ENCODE measurements around the gene TRAPPC5. TPM values are rescaled to one million over a fixed set of nuclear protein-coding genes. Genes with fewer than 3 reads are reported as not detected.

Gene TRAPPC5
- total RNA-seq, 1 donor from 2014 or later: 110 TPM

DNA sequence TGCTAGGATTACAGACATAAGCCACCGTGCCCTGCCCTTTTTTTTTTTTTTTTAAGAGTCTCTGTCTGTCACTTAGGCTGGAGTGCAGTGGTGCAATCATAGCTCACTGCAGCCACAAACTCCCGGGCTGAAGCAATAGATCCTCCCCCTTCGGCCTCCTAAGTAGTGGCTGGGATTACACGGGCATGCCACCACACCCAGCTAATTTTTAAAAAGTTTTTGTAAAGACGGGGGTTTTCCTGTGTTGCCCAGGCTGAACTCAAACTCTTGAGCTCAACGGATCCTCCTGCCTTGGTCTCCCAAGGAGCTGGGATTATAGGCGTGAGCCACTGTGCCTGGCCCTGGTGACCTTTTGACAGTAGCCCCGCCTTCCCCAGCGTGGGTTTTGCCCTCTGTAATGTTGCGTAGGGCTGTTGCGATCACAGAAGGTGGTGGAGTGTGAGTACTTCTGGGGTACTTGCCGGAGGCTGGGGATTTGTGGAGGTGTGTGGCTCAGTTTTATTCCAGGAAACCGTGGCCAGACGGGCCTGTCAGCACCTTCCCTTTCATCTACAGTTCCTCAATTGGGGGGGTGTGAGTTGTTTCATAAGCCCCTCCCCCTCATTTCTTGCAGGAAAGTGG lies 23.4 kb upstream of the TRAPPC5 start:
- H3K27ac Mint-ChIP-seq (ENCODE audit: unreplicated experiment): no peak overlapping the region
- peaks cover 49% of the 10 kb centered on the region for H3K27me3 Mint-ChIP-seq (ENCODE audit: low read depth, unreplicated experiment)

GRCh38 chr19:7658219-7658686 lies 22.4 kb upstream of the TRAPPC5 start:
- FAIRE-seq: no peak

More for the DNA sequence above, 23.4 kb upstream of the TRAPPC5 start:
- H3K4me1 ChIP-seq (ENCODE audit: insufficient read depth, low read length): no peaks in the 10 kb centered on the region
- H3K4me3 ChIP-seq (ENCODE audit: insufficient read depth, low read depth, low read length): no peak overlapping the region
- no peak for DNase-seq (ENCODE audit: low read depth)
- no peaks in the 10 kb centered on the region for H3K9me3 Mint-ChIP-seq (ENCODE audit: unreplicated experiment)
- no peak overlapping the region for H3K4me3 Mint-ChIP-seq (ENCODE audit: unreplicated experiment)
- no peak overlapping the region for H3K4me2 ChIP-seq (ENCODE audit: low read length)
- no peaks in the 10 kb centered on the region for H3K9me3 ChIP-seq (ENCODE audit: insufficient read depth, low read depth, low read length)
- no peak for TF ChIP-seq EZH2 (IDR thresholded peaks at IDR 0.05; ENCODE audit: insufficient read depth, low read length)
- no peaks in the 10 kb centered on the region for H3K79me2 ChIP-seq (ENCODE audit: insufficient read depth, low read length)
- no peaks in the 10 kb centered on the region for H4K20me1 ChIP-seq (ENCODE audit: insufficient read depth, low read length)
- no peaks in the 10 kb centered on the region for H3K36me3 Mint-ChIP-seq (ENCODE audit: low read depth, unreplicated experiment)
- FAIRE-seq: no peak
- H3K36me3 ChIP-seq (ENCODE audit: insufficient read depth, low read length): no peaks in the 10 kb centered on the region
- H3K4me1 Mint-ChIP-seq (ENCODE audit: low read depth, unreplicated experiment): no peaks in the 10 kb centered on the region
- no peak overlapping the region for H2AFZ ChIP-seq (ENCODE audit: low read depth, low read length)
- H3K27ac ChIP-seq (ENCODE audit: low read depth, low read length): no peak overlapping the region
- peaks cover 2% of the 10 kb centered on the region for H3K27me3 ChIP-seq (ENCODE audit: insufficient read depth, low read length)
- no peak overlapping the region for H3K9ac ChIP-seq (ENCODE audit: low read length)

DNA sequence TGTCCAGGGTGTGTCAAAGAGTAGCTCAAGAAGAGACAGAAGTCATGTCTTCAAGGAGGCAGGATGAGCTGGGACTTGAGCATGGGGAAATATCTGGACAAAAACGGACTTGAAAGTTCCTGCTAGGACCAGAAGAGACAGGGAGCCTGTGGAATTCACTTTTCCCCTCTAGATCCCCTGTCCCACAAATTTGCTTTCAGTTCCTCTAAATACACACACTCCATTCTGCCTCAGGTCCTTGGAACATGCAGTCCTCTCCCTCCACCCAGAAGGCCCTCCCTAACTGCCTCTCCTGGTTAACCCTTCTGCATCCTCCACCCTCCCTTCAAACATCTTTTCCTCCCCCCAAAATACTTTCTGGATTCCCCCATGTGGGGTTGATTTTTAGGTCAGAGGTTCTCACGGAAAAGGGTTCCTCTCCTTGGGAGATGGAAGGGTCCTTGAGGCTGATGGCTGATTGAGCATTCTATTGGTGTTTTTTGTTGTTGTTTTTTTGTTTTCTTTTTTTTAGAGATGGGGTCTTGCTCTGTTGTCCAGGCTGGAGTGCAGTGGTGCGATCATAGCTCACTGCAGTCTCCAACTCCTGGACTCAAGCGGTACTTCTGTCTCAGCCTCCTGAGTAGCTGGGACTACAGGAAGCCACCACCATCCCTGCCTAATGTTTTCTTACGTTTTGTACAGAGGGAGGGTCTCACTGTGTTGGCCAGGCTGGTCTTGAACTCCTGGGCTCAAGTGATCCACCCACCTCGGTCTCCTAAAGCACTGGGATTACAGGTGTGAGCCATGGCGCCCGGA lies 18.7 kb upstream of the TRAPPC5 start:
- H3K27me3 ChIP-seq (ENCODE audit: insufficient read depth, low read length): peaks cover 2% of the 10 kb centered on the region
- Mint-ChIP-seq H3K27me3 (ENCODE audit: low read depth, unreplicated experiment) (peaks cover 42% of the 10 kb centered on the region), H3K4me1 (ENCODE audit: low read depth, unreplicated experiment) (no peaks in the 10 kb centered on the region), H3K9me3 (ENCODE audit: unreplicated experiment) (no peaks in the 10 kb centered on the region), H3K36me3 (ENCODE audit: low read depth, unreplicated experiment) (no peaks in the 10 kb centered on the region), H3K4me3 (ENCODE audit: unreplicated experiment) (no peak overlapping the region), H3K27ac (ENCODE audit: unreplicated experiment) (no peak overlapping the region)
- H3K4me3 ChIP-seq (ENCODE audit: insufficient read depth, low read depth, low read length): no peak overlapping the region
- H3K36me3 ChIP-seq (ENCODE audit: insufficient read depth, low read length): no peaks in the 10 kb centered on the region
- H3K4me1 ChIP-seq (ENCODE audit: insufficient read depth, low read length): no peaks in the 10 kb centered on the region
- FAIRE-seq: no peak
- H3K9ac ChIP-seq (ENCODE audit: low read length): no peak overlapping the region
- no peak overlapping the region for H3K27ac ChIP-seq (ENCODE audit: low read depth, low read length)
- no peaks in the 10 kb centered on the region for H4K20me1 ChIP-seq (ENCODE audit: insufficient read depth, low read length)
- no peak overlapping the region for H2AFZ ChIP-seq (ENCODE audit: low read depth, low read length)
- H3K79me2 ChIP-seq (ENCODE audit: insufficient read depth, low read length): no peaks in the 10 kb centered on the region
- TF ChIP-seq, protein P1, sequence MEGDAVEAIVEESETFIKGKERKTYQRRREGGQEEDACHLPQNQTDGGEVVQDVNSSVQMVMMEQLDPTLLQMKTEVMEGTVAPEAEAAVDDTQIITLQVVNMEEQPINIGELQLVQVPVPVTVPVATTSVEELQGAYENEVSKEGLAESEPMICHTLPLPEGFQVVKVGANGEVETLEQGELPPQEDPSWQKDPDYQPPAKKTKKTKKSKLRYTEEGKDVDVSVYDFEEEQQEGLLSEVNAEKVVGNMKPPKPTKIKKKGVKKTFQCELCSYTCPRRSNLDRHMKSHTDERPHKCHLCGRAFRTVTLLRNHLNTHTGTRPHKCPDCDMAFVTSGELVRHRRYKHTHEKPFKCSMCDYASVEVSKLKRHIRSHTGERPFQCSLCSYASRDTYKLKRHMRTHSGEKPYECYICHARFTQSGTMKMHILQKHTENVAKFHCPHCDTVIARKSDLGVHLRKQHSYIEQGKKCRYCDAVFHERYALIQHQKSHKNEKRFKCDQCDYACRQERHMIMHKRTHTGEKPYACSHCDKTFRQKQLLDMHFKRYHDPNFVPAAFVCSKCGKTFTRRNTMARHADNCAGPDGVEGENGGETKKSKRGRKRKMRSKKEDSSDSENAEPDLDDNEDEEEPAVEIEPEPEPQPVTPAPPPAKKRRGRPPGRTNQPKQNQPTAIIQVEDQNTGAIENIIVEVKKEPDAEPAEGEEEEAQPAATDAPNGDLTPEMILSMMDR (IDR thresholded peaks at IDR 0.05; ENCODE audit: insufficient read depth, low read depth, low read length): no peak
- no peak for TF ChIP-seq EZH2 (IDR thresholded peaks at IDR 0.05; ENCODE audit: insufficient read depth, low read length)
- no peak overlapping the region for H3K4me2 ChIP-seq (ENCODE audit: low read length)
- no peak for DNase-seq (ENCODE audit: low read depth)
- no peaks in the 10 kb centered on the region for H3K9me3 ChIP-seq (ENCODE audit: insufficient read depth, low read depth, low read length)

More at GRCh38 chr19:7658219-7658686, 22.4 kb upstream of the TRAPPC5 start:
- Histone ChIP-seq H3K4me2 (ENCODE audit: low read length) (no peak overlapping the region), H3K36me3 (ENCODE audit: insufficient read depth, low read length) (no peaks in the 10 kb centered on the region), H3K4me3 (ENCODE audit: insufficient read depth, low read depth, low read length) (no peak overlapping the region), H3K9me3 (ENCODE audit: insufficient read depth, low read depth, low read length) (no peaks in the 10 kb centered on the region), H3K27me3 (ENCODE audit: insufficient read depth, low read length) (peaks cover 2% of the 10 kb centered on the region), H2AFZ (ENCODE audit: low read depth, low read length) (no peak overlapping the region), H3K9ac (ENCODE audit: low read length) (no peak overlapping the region), H4K20me1 (ENCODE audit: insufficient read depth, low read length) (no peaks in the 10 kb centered on the region), H3K79me2 (ENCODE audit: insufficient read depth, low read length) (no peaks in the 10 kb centered on the region), H3K4me1 (ENCODE audit: insufficient read depth, low read length) (no peaks in the 10 kb centered on the region), H3K27ac (ENCODE audit: low read depth, low read length) (no peak overlapping the region)
- H3K4me1 Mint-ChIP-seq (ENCODE audit: low read depth, unreplicated experiment): no peaks in the 10 kb centered on the region
- H3K4me3 Mint-ChIP-seq (ENCODE audit: unreplicated experiment): no peak overlapping the region
- H3K9me3 Mint-ChIP-seq (ENCODE audit: unreplicated experiment): no peaks in the 10 kb centered on the region
- TF ChIP-seq, protein P1 (IDR thresholded peaks at IDR 0.05; ENCODE audit: insufficient read depth, low read depth, low read length): no peak
- TF ChIP-seq EZH2 (IDR thresholded peaks at IDR 0.05; ENCODE audit: insufficient read depth, low read length): no peak
- DNase-seq (ENCODE audit: low read depth): no peak
- no peak overlapping the region for H3K27ac Mint-ChIP-seq (ENCODE audit: unreplicated experiment)
- H3K36me3 Mint-ChIP-seq (ENCODE audit: low read depth, unreplicated experiment): no peaks in the 10 kb centered on the region
- H3K27me3 Mint-ChIP-seq (ENCODE audit: low read depth, unreplicated experiment): peaks cover 43% of the 10 kb centered on the region
